Keratinocyte (primary cell): ENCODE data around the gene MST1.

Source experiments
- CTCF ChIP-seq, 3 experiments: IDR thresholded peaks in 1 of 3; conservative IDR thresholded peaks in 1 of 3; optimal IDR thresholded peaks in 1 of 3; 2 replicates in 2 of 3; 3 replicates in 1 of 3; pipeline versions ENCODE3 to v1.5.1; 2011; ENCODE audit warnings: low read length in 3 of 3, mild to moderate bottlenecking in 3 of 3, moderate library complexity in 2 of 3, control low read depth in 1 of 3, inconsistent platforms in 1 of 3; ENCODE audit not compliant: insufficient read depth in 2 of 3; ENCODE audit errors: extremely low read depth in 1 of 3
- EZH2 ChIP-seq: IDR thresholded peaks from one replicate; pipeline ENCODE4 v1.6.1; 2012; ENCODE audit warnings: inconsistent platforms, mild to moderate bottlenecking, low read length, moderate library complexity

GRCh38 chr3:49638445-49638844, 50.8 kb downstream of the MST1 start:
- no peak for TF ChIP-seq CTCF (optimal IDR thresholded peaks at IDR 0.05 in 1 of 3, IDR thresholded peaks at IDR 0.05 in 1 of 3, conservative IDR thresholded peaks at IDR 0.05 in 1 of 3; ENCODE audit: extremely low read depth in 1 of 3, insufficient read depth in 2 of 3, low read length in 3 of 3)
- TF ChIP-seq EZH2 = no peak
